HG03135 (cell line): ENCODE measurements around the gene PLA2G5.

ENCODE experiments used
- ATAC-seq: cut with Tn5 transposase; IDR thresholded peaks from one replicate; pipeline ENCODE4 v1.9.1; 2021; ENCODE audit warnings: mild to moderate bottlenecking, moderate library complexity; ENCODE audit not compliant: unreplicated experiment

Gene PLA2G5

GRCh38 chr1:20089328-20090077, 19.5 kb downstream of the PLA2G5 start:
- ATAC-seq = no peak

DNA sequence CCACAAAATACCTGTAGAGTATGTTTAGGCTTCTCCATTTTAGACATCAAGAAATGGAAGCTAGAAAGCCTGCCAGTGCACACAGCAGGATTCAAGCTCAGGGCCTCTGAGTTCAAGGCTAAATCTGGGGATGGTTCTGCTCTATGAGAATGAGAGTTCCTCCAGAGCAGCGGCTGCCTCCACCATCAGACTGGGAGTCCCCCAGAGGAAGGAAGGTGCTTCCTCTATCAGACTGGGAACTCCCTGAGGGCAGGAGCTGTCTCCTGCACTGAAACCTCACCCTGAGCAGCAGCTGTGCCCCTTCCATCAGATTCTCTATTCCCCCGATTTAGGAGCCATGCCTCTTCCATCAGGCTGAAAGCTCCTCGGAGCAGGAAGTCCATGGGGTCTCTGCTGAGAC, 20.1 kb downstream of the PLA2G5 start:
- no peak for ATAC-seq

DNA sequence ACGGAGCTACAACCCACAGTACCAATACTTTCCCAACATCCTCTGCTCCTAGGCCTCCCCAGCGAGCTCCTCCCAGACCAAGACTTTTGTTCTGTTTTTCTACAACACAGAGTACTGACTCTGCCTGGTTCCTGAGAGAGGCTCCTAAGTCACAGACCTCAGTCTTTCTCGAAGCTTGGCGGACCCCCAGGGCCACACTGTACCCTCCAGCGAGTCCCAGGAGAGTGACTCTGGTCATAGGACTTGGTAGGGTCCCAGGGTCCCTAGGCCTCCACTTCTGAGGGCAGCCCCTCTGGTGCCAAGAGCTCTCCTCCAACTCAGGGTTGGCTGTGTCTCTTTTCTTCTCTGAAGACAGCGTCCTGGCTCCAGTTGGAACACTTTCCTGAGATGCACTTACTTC, 20.6 kb downstream of the PLA2G5 start:
- no peak for ATAC-seq

DNA sequence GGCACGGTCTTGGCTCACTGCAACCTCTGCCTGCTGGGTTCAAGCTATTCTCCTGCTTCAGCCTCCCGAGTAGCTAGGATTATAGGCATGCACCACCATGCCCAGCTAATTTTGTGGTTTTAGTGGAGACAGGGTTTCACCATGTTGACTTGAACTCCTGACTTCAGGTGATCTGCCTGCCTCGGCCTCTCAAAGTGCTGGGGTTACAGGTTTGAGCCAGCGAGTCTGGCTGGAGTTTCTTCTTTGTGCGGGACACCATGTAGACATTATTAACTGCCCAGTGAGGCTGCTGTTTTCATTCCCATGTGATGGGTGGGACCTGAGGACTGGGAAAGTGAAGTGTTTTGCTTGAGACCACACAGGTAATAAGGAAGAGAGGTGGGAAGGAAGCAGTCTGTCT, 23.3 kb downstream of the PLA2G5 start:
- ATAC-seq = no peak

GRCh38 chr1:20093940-20094391, 24.0 kb downstream of the PLA2G5 start:
- ATAC-seq = no peak

DNA sequence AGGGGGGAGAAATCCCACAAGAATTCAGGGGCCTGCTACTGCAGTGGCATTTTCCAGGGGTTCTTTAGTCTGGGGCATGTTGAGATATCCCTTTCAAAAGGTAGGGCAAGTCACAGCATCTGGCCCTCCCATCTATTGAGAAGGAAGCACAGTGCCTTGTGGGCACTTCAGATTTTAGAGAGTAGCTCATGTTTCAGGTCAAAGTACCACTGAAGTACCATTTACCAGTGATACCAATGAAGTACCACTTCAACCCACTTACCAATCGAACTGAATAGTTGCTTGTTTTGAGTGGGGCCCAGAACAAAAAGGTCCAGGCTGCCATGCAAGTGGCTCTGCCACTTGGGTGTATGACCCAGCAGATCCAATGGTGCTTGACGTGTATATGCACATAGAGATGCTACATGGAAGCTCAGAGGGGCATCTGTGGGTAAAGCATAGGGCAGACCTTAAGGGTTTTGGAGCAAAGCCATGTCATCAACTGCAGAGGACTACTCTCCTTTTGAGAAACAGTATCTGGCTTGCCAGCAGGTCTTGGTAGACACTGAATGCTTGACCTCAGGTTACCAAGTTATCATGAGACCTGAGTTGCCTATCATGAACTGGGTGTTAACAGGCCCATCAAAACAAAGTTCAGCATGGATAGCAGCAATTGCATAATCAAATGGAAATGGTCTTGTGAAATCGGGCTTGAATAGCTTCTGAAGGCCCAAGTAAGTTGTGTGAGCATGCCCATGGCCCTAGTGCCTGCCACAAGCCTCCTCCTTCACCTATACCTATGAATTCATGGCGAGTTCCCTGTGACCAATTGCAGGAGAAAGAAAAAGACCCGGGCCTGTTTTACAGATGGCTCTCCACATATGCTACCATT, 25.8 kb downstream of the PLA2G5 start:
- no peak for ATAC-seq

- ATAC-seq = no peak
Measured at GRCh38 chr1:20096840-20097447, 26.9 kb downstream of the PLA2G5 start.

GRCh38 chr1:20099533-20099932, 29.5 kb downstream of the PLA2G5 start:
- ATAC-seq = no peak

GRCh38 chr1:20100632-20101355, 30.8 kb downstream of the PLA2G5 start:
- no peak for ATAC-seq

DNA sequence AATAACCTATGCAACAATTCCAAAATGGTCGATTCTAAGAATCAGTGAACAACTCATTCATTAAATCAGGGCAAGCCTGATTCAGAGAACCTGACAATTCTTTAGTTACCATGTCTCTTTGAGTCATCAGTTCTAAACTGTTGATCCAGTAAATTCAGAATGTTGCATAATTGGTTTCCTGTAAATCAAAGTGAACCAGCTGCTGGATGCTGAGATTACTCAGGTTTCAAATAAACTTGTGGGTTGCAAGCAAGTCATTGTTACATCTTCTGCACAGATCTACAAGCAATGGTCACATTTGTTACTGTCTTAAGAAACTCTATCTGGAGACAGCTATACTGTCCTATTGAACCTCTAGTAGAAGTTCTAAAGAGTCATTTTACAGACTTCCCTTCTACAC, 32.9 kb downstream of the PLA2G5 start:
- ATAC-seq = no peak

DNA sequence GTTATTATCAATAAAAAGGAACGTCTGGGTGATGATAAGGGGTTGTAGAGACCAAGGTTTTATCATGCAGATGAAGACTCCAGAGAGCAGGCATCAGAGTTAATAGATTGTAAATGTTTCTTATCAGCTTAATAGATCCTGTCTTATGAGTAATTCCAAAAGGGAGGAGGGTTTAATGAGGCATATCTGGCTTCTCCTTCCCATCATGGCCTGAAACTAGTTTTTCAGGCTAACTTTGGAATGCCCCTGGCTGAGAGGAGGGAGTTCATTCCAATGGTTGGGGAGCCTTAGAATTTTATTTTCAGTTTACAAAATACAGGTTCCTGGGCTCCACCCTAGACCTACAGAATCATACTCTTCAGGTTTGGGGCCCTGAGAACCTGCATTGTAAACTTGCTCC, 35.9 kb downstream of the PLA2G5 start:
- ATAC-seq = no peak

DNA sequence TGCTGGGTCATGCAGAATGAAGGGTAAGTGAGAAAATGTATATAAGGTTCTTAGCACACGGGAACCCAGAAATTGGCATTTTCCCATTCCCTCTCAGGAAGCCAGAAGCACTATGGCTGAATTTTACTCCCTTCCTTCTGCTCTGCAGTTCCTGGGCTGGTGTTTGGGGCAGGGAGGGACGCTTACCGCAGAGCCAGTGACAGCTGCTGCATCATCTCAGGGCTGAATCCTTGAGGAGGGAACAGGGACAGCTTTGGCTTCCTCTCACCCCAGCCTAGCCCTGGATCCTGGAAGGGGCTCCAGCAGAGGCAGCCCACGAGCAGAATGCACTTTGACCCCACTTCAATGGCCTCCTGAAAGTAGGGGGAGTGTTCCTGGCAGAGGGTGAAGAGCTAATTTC, 37.4 kb downstream of the PLA2G5 start:
- no peak for ATAC-seq

GRCh38 chr1:20107796-20108195, 37.8 kb downstream of the PLA2G5 start:
- no peak for ATAC-seq

GRCh38 chr1:20108366-20109123, 38.6 kb downstream of the PLA2G5 start:
- ATAC-seq = no peak

- ATAC-seq = no peak
Measured at GRCh38 chr1:20109223-20109856, 39.3 kb downstream of the PLA2G5 start.

DNA sequence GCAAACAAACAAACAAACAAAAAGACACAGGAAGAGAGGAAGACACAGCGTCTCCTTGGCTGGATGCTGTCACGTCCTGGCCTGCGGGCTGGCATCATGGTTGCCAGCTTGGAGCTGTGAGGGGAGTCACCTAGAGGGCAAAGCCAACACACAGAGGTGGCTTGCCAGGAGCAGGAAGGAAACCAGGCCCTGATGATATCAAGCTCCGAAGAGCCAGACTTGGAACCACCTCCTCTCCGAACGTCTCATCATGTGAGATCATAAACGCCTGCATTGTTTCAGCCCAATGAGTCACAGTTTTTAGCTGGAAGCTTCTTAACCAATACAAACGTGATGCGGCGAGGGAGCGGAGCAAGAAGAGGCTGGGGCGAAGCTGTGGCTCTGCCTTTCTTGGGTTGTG, 40.7 kb downstream of the PLA2G5 start:
- ATAC-seq = no peak

DNA sequence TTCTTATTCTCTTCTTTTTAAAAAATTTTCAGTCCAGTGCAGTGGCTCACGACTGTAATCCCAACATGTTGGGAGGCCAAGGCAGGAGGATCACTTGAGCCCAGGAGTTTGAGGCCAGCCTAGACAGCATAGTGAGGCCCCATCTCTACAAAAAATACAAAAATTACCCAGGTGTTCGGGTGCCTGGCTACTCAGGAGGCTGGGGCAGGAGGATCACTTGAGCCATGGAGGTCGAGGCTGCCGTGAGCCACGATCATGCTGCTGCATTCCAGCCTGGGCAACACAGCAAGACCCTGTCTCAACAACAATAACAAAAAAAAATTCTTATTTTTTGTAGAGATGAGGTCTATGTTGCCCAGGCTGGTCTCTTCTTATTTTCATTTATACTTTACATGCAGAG, 41.5 kb downstream of the PLA2G5 start:
- no peak for ATAC-seq

DNA sequence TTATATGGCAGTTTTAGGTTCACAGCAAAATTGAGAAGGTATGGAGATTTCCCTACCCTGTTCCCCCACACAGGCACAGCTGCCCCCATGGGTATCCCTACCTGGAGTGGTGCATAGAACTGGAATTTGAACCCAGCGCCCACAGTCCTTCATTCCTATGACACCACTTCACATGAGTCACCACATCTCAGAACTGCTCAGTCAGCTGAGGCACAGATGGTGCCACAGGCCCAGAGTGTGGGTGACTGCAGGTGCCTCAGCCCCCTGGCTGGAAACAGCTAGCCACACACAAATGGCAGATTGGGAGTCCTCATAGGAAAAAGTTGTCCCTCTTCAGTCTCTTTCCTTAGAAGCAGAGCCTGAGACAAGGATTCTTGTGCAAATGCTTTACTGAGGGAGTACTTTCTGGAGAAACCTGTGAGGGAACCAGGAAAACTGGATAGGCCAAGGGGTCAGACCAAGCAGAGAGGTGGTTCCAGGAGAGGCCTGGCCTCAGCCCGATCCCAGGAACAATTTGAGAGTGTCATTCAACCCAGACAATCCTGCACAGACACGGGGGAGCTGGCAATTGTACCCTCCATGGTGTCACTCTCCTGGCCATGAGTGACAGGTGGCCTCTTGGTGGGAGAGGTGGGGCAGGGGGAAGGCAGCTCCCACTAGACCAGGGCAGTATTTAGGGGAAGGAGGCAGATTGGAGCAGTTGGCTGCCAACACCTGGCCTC, 42.4 kb downstream of the PLA2G5 start:
- ATAC-seq = no peak

GRCh38 chr1:20114021-20114648, 44.1 kb downstream of the PLA2G5 start:
- ATAC-seq = no peak
